Measurements from ENCODE around the gene RPL31. TPM values are rescaled to one million over a fixed set of nuclear protein-coding genes. Genes with fewer than 3 reads are reported as not detected.
"Not testable (repeated sequence)": the region's sequence is repeated elsewhere in the genome, so short reads cannot be mapped to it uniquely, and the experiment has no call there.

The RPL31 gene
- total RNA-seq, 4 donors from 2014 or later, result 1,177 to 1,447 (median 1,367) TPM

DNA sequence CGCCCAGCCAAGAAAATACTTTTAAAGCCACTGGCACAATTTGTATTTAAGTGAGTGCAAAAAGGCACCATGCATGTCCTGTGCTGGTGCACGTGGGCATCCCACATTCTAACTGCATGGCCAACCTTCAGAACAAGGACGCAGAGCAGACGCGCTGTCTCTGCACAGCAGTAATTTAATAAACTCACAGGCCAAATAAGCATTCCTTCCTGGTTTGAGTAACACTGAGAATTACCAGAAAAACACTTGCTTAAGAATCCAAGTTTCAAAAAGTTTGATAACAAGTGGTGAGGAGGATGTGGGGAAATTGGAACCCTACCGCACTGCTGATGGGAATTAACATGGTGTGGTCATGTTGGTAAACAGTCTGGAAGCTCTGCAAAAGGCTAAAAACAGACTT, 38.7 kb downstream of the RPL31 start:
- peak; percentile 76 for ATAC-seq (ENCODE audit: low FRiP score)
- DNase-seq (ENCODE audit: low spot score), result no peak

DNA sequence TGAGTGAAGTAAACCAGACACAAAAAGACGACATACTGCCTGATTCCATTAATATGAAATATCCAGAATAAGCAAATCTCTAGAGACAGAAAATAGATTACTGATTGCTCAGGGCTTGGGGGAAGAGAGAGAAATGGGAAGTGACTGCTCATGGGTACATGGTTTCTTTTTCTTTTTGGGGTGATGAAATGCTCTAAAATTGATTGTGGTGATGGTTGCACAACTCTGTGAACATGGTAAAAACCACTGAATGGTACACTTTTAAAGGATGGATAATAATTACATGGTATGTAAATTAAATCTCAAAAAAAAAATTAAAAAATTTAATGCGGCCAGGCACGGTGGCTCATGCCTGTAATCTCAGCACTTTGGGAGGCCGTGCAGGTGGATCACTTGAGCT, 39.3 kb downstream of the RPL31 start:
- ATAC-seq (ENCODE audit: low FRiP score), result no peak
- TF ChIP-seq, protein P1, sequence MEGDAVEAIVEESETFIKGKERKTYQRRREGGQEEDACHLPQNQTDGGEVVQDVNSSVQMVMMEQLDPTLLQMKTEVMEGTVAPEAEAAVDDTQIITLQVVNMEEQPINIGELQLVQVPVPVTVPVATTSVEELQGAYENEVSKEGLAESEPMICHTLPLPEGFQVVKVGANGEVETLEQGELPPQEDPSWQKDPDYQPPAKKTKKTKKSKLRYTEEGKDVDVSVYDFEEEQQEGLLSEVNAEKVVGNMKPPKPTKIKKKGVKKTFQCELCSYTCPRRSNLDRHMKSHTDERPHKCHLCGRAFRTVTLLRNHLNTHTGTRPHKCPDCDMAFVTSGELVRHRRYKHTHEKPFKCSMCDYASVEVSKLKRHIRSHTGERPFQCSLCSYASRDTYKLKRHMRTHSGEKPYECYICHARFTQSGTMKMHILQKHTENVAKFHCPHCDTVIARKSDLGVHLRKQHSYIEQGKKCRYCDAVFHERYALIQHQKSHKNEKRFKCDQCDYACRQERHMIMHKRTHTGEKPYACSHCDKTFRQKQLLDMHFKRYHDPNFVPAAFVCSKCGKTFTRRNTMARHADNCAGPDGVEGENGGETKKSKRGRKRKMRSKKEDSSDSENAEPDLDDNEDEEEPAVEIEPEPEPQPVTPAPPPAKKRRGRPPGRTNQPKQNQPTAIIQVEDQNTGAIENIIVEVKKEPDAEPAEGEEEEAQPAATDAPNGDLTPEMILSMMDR (IDR thresholded peaks at IDR 0.05), result no peak
- DNase-seq (ENCODE audit: low spot score), result no peak

More for the DNA sequence above, 38.7 kb downstream of the RPL31 start:
- TF ChIP-seq, protein P1 (IDR thresholded peaks at IDR 0.05), result no peak

DNA sequence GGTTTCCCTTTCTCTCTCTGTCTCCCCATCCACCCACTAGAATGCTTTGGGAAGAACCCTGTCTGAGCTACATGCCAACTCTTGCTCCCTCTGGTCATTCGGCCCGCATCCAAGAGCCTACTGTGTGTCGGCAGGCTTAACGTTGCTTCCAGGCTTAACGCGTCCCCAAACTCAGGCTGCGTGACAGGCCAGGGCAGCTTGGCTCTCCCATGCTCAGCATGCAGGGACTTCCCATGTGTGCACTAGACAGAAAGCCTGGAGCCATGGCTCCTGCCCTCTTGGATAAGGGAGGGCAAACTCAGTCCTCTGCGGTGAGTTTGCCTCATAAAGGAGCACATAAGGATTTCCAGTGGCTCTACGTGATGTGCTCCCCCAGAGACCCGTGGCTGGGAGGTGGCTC, 43.2 kb downstream of the RPL31 start:
- no peak for ATAC-seq (ENCODE audit: low FRiP score)

DNA sequence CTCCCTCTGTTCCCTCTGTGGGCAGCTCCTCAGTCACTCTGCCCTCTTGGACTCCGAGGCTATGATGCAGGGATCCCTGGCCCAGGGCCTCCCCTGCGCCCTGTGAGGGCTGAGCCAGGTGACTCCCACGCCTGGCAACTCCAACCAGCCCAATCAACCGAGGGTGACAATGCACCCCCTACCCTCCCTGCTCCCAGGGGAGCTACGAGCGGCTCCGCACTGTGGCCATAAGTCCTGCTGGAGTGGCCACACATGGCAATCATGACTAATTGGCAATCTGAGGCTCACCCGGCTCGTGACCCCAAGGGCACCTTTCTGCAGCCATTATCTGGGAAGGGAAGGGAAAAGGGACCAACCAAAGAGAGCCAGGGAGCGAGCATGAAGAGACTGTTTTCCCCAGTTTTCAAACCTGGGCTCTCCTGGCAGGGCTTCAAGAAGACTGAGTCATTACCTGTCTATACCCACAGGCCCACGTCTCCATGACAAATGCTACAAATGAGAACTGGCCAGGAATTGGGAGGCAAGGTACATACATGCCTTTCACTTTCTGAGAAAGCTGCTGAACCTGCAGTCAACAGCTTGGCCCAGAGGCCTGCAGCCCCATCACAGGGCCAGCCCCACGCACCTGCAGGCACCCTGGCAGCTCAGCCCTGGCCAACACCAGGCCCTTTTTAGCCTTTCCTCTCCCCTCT, 45.1 kb downstream of the RPL31 start:
- TF ChIP-seq, protein P1 (IDR thresholded peaks at IDR 0.05), result no peak
- peak; percentile 92 for ATAC-seq (ENCODE audit: low FRiP score)
- no peak for DNase-seq (ENCODE audit: low spot score)

More for the DNA sequence above, 43.2 kb downstream of the RPL31 start:
- TF ChIP-seq, protein P1 (IDR thresholded peaks at IDR 0.05), result no peak
- DNase-seq (ENCODE audit: low spot score), result no peak

DNA sequence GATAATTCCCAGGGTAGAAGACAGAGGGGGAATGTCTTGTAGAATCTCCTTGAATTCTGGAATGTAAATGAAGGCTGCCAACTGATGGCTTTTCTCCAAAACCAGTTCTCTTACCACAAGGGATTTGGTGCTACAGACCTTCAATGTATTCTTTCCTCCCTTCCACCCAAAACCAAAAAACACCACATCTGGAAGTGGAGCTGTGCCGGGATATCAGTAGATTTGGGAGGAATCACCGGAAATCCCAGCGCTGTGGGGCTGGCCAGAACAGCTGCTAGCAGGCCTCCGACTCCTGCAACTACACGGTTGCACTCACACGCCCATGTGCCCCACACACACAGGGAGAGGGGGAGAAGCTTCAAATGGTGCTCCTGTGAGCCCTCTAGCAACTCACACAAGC, 45.7 kb downstream of the RPL31 start:
- TF ChIP-seq, protein P1 (IDR thresholded peaks at IDR 0.05), result no peak
- DNase-seq (ENCODE audit: low spot score) (no peak), ATAC-seq (ENCODE audit: low FRiP score) (peak; percentile 42)

DNA sequence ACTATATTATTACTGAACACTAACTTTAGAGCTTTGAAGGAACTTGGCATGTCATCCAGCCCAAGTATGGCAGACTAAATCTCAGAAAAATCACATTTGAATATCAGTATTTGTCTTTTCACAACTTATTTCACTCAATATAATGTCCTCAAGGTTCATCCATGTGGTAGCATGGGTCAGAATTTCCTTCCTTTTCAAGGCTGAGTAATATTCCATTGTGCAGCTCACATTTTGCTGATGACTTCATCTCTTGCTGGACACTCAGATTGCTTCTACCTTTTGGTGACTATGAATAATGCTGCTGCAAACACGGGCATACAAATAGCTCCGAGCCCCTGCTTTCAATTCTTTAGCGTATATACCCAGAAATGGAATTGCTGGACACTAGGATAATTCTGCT, 46.7 kb downstream of the RPL31 start:
- DNase-seq (ENCODE audit: low spot score) (no peak), ATAC-seq (ENCODE audit: low FRiP score) (no peak)
- TF ChIP-seq, protein P1 (IDR thresholded peaks at IDR 0.05), result no peak

DNA sequence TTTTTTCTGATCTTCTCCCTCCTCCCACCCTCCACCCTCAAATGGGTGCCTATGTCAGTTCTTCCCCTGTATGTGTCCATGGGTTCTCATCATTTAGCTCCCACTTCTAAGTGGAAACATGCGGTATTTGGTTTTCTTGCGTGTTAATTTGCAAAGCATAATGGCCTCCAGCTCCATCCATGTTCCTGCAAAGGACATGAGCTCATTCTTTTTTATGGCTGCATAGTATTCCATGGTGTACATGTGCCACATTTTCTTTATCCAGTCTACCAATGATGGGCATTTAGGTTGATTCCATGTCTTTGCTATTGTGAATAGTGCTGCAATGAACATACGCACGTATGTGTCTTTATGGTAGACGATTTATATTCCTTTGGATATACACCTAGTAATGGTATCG, 48.8 kb downstream of the RPL31 start:
- not testable (repeated sequence) for ATAC-seq (ENCODE audit: low FRiP score); DNase-seq (ENCODE audit: low spot score)
